Fibroblast of the conjunctiva (primary cell): ENCODE results near the gene HEXD.

ENCODE experiments used
- DNase-seq: peaks from one replicate; pipeline ENCODE4 v3.0.0-alpha.2; 2010; ENCODE audit warnings: low read depth

HEXD gene

DNA sequence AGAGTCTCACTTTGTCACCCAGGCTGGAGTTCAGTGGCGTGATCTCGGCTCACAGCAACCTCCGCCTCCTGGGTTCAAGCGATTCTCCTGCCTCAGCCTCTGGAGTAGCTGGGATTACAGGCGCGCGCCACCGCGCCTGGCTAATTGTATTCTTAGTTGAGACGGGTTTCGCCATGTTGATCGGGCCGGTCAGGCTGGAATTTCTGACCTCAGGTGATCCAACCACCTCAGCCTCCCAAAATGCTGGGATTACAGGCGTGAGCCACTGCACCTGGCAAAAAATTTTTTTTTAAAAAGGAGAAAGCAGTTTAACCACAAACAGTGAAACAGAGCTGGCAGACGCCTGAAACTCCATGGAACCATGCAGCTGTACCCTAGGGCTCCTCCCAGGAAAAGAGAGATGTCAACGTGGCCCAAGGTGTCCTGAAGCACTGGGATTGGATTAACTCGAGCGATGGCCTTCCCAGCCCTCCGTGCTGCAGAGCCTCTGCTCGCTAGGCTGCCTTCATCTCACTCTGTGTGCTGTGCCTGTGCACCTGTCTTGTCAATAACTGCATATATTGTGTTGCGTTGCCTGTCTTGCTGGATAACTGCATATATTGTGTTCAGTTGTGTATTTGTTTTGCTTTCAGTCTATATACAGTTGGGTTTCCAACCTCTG is 71.8 kb downstream of the HEXD start:
- DNase-seq = no peak

DNA sequence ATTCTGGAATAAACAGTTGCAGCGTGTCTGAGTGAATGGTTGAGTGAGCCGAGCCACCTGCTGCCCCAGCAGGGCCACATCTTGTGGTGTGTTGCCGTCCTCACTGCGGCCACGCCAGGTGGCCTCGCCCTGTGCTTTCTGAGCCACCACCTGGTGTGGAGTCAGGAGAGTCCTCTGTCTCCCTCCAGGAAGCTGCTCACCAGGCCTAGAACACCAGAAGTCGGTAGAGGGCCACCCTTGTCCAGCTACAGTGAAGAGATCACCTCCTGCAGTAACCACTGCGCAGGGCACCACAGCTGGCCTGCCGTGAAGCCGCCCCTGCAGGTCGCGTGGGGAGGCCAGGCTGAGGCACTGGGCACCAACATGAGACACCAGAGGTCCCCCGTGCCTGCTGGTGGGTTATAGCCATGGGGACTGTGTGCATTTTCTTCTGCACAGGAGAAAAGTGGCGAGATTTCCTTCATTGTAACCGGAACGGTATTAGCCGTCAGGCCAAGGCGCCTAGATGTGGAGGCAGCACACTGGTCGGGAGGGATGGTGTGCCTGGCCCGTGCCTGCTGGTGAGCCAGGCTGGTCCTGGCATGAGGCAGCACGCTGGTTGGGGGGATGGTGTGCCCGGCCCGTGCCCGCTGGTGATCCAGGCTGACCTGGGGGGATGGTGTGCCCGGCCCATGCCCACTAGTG is 72.5 kb downstream of the HEXD start:
- no peak for DNase-seq

DNA sequence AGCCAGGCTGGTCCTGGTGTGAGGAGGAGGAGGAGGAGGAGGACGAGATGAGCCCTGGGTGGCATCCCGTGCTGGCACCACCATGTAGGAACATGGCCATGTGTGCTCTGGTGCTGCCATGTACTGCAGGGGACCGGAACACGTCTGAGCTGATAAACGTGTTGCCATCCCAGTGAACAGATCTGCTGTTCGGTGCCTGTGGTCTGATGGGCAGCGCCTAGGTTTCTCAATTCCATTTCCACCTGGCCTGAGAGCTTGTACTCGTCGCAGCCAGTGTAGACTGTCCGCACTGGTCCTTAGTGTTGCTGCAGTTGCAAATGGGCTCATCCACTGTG is 73.0 kb downstream of the HEXD start:
- no peak for DNase-seq

DNA sequence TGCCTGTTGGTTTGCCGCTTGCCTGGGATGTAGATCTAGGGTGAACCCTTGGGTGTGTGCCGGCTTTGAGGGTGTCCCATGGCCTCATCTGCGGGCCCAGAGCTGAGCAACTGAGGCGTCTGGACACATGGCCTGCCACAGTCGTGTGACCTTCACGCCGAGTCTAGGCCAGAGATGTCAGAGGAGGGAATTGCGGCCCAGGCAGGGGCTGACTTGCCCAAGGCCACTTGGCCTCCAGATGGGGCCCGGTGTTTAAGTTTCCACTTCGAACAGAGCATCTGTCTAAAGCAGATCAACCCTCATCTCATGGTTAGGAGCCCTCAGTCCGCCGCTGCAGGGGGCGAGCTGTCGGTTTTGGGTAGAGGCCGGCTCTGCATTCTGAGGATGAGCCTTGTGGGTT is 73.4 kb downstream of the HEXD start:
- DNase-seq = no peak
